Pancreas (tissue), 10 donors: ENCODE data around the gene PARVA. TPM values are rescaled to one million over a fixed set of nuclear protein-coding genes. Genes with fewer than 3 reads are reported as not detected.

Source experiments
- ATAC-seq, 4 donors: fragments of 200-7000 bp; cut with Tn5 transposase; one replicate each; pipeline versions ENCODE4 v1.8.0 to v1.9.1; 2020; ENCODE audit warnings: mild to moderate bottlenecking in 4 of 4, moderate library complexity in 4 of 4
- DNase-seq, 6 donors: peaks; one replicate each; pipeline ENCODE4 v3.0.0-alpha.2; 2020
- FAIRE-seq: peaks from 2 replicates; lab custom pipeline; 2012; peaks lifted over from hg19 to GRCh38; lab: Jason Lieb, UNC
- H3K27ac ChIP-seq, 4 donors: fragments of 200-600 bp; sonication (generic); 1 replicate in 3 of 4; 2 replicates in 1 of 4; pipeline versions ENCODE4 v1.5.0 to v1.8.0; 2020
- H3K27me3 ChIP-seq, 4 donors: fragments of 200-600 bp; one replicate each; pipeline ENCODE4 v1.8.0; 2021
- H3K36me3 ChIP-seq, 3 donors: fragments of 200-600 bp; sonication (generic) in 1 of 3; one replicate each; pipeline versions ENCODE4 v1.5.0 to v1.8.0; 2020 to 2021
- H3K4me1 ChIP-seq, 3 donors: fragments of 200-600 bp; one replicate each; pipeline ENCODE4 v1.8.0; 2021
- H3K4me3 ChIP-seq, 4 donors: fragments of 200-600 bp; sonication (generic) in 2 of 4; one replicate each; pipeline versions ENCODE4 v1.5.0 to v1.8.0; 2020 to 2021
- H3K9me3 ChIP-seq, 4 donors: fragments of 200-600 bp; one replicate each; pipeline ENCODE4 v1.8.0; 2021
- CTCF ChIP-seq, 4 donors: fragments of 200-600 bp; sonication (generic) in 3 of 4; IDR thresholded peaks; one replicate each; pipeline versions ENCODE4 v1.5.0 to v1.8.0; 2021; ENCODE audit warnings: antibody characterized with exemption in 4 of 4
- WGBS, 2 donors: extraction: QIAGEN DNeasy Blood & Tissue Kit; methylation state at CpG; one replicate each; pipeline ENCODE4 v1.1.7; 2013; 5-methylcytosine and 5-hydroxymethylcytosine counted together
- intact Hi-C, 3 donors: fragments of 100-400 bp; cut with DNase I; formaldehyde crosslinking; loops; one replicate each; pipeline versions ENCODE4 v1.11.1 to v1.14.2; 2022
- polyA plus RNA-seq, 2 donors: library from polyadenylated mRNA; stranded (reverse); fragments of 200-250 nt; gene quantifications; one replicate each; pipeline ENCODE4 v1.2.3, GENCODE V29; 2013
- total RNA-seq, 6 donors: library from RNA; stranded (reverse); fragmentation: NEBNext Ultra II Directional in 4 of 6; extraction: Animal tissue kit (Norgen Biotek cat#: 25700) in 4 of 6; gene quantifications; one replicate each; pipeline versions ENCODE4 v1.2.1 to v1.2.4, GENCODE V29; 2021 to 2023
- donor health status: healthy with polysubstance abuse.
- donor health status: DM: no; HTN: no; CAD: no; lungs with moderate emphysema.
- donor health status: DM: no; HTN: no; CAD: no.
- donor health status: control.
- donor health status: control.
- donor health status: Bipolar disorder and iron deficiency.
- donor health status: DM: yes; HTN: yes; CAD: no.
- donor health status: DM: no; HTN: no; CAD: no.
- donor health status: DM: no; HTN: no; CAD: no.
- donor health status: DM: yes; HTN: yes; CAD: no.

The PARVA gene
- total and polyA plus RNA-seq, 8 donors: 12.4 to 61.9 (median 43.1) TPM

- Histone ChIP-seq H3K4me1 (peaks cover 8 to 28% (median 24%) of the 10 kb centered on the region in 3 donors), H3K9me3 (no peaks in the 10 kb centered on the region), H3K27ac (no peak overlapping the region), H3K27me3 (no peaks in the 10 kb centered on the region), H3K4me3 (no peak overlapping the region), H3K36me3 (no peaks in the 10 kb centered on the region)
- no peak for FAIRE-seq
- no peak for DNase-seq
- no peak for ATAC-seq
- intact Hi-C loops: no loop called here
- no peak for TF ChIP-seq CTCF (IDR thresholded peaks at IDR 0.05)
- WGBS, 2 donors: 95 to 97% methylated on average over 6 of the region's 6 CpGs
Observed at GRCh38 chr11:12394601-12395000, 17.2 kb downstream of the PARVA start.

DNA sequence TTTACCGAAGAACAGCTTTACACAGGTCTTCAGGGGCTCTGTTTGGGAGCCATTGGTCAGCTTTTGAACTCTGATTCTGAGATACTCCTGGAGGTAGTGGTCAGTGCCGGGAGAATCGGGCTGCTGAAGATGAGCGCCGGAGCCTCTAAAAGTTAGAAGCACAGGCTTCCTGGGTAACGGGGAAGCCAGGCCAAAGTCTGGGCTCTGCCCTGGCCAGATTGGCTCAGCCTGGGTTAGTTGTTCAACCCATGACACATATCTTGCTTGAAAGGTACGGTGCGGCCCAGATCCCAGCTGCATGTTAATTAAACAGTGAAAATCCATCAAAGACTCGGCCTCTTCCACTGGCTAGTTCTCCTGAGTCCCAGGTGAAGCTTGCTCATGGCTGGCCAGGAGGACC, 18.0 kb downstream of the PARVA start:
- Histone ChIP-seq H3K27me3 (no peaks in the 10 kb centered on the region), H3K27ac (no peak overlapping the region), H3K4me1 (peaks cover 5 to 25% (median 17%) of the 10 kb centered on the region in 3 donors), H3K36me3 (no peaks in the 10 kb centered on the region), H3K9me3 (no peaks in the 10 kb centered on the region), H3K4me3 (no peak overlapping the region)
- FAIRE-seq: no peak
- DNase-seq: no peak
- intact Hi-C loops: no loop called here
- 69 to 82% methylated on average over 9 of the region's 9 CpGs for WGBS, 2 donors
- peak in 2 of 4 donors; percentile 17 to 46 for ATAC-seq
- TF ChIP-seq CTCF (IDR thresholded peaks at IDR 0.05): no peak

DNA sequence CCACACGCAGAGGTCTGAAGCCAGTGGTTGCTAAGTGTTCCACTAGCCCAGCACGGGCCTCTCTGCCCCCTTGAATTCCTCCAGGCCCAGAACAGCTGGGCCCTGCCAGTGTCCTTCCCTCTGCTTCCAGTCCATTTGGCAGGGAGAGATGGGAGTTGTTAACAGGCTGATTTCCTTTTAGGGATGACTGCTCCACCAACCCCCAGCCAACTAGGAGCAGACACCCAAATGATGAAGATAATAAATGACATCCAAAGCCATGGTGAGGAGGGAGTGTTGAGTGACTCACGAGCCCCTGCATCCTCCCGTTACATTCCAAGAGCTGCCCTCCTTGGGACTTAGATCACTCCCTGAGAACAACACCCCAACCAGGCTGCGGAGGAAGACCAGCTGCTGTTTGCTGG, 20.6 kb downstream of the PARVA start:
- Histone ChIP-seq H3K4me1 (peaks cover 0 to 17% (median 5%) of the 10 kb centered on the region in 3 donors), H3K27ac (no peak overlapping the region), H3K36me3 (no peaks in the 10 kb centered on the region), H3K9me3 (no peaks in the 10 kb centered on the region), H3K27me3 (no peaks in the 10 kb centered on the region), H3K4me3 (no peak overlapping the region)
- ATAC-seq (peak; percentile 14 to 54 (median 42)), DNase-seq (no peak), FAIRE-seq (no peak)
- intact Hi-C loops: no loop called here
- WGBS, 2 donors: 69 to 77% methylated on average over 5 of the region's 5 CpGs
- TF ChIP-seq CTCF (IDR thresholded peaks at IDR 0.05): no peak

- H3K27ac ChIP-seq: no peak overlapping the region
- peaks cover 0 to 29% (median 14%) of the 10 kb centered on the region in 3 donors for H3K4me1 ChIP-seq
- DNase-seq: no peak
- no peak for FAIRE-seq
- no peaks in the 10 kb centered on the region for H3K36me3 ChIP-seq
- intact Hi-C loops: no loop called here
- no peaks in the 10 kb centered on the region for H3K9me3 ChIP-seq
- TF ChIP-seq CTCF (IDR thresholded peaks at IDR 0.05): no peak
- H3K4me3 ChIP-seq: no peak overlapping the region
- peak in 1 of 4 donors; percentile 14 for ATAC-seq
- no peaks in the 10 kb centered on the region for H3K27me3 ChIP-seq
Observed at GRCh38 chr11:12399355-12399754, 22.0 kb downstream of the PARVA start.

- H3K9me3 ChIP-seq: no peaks in the 10 kb centered on the region
- FAIRE-seq (no peak), ATAC-seq (no peak), DNase-seq (no peak)
- H3K4me1 ChIP-seq: peaks cover 0 to 29% (median 14%) of the 10 kb centered on the region in 3 donors
- H3K27me3 ChIP-seq: no peaks in the 10 kb centered on the region
- no peak for TF ChIP-seq CTCF (IDR thresholded peaks at IDR 0.05)
- no peak overlapping the region for H3K27ac ChIP-seq
- H3K36me3 ChIP-seq: no peaks in the 10 kb centered on the region
- intact Hi-C loops: loop anchor here in 1 of 3 donors (10.0 kb wide), 1 partner anchor 493 kb away; no protein-coding TSS in a partner anchor
- WGBS, 2 donors: 80 to 87% methylated on average over 4 of the region's 4 CpGs
- no peak overlapping the region for H3K4me3 ChIP-seq
Observed at GRCh38 chr11:12402025-12402424, 24.7 kb downstream of the PARVA start.
